SU-DHL-6 (cell line): ENCODE data around the gene EXD2.

Experiments used
- H2AFZ ChIP-seq: fragments of 200-600 bp; sonication (generic); 2 replicates; pipeline ENCODE4 v1.6.1; 2014; ENCODE audit warnings: low read depth, mild to moderate bottlenecking, moderate library complexity, mixed read lengths, antibody characterized with exemption, low read length; ENCODE audit not compliant: severe bottlenecking
- H3F3A ChIP-seq: fragments of 200-600 bp; shearing (Covaris generic); 2 replicates; pipeline ENCODE4 v1.6.0; 2016; ENCODE audit warnings: antibody characterized with exemption, mild to moderate bottlenecking; ENCODE audit not compliant: insufficient read depth
- H3K27ac ChIP-seq: fragments of 200-600 bp; sonication (generic); 2 replicates; pipeline ENCODE4 v1.5.1; 2016; ENCODE audit warnings: low read depth, mild to moderate bottlenecking, low read length, moderate library complexity, mixed read lengths
- H3K27me3 ChIP-seq: fragments of 200-600 bp; sonication (generic), shearing (Covaris generic); 2 replicates; pipeline ENCODE4 v1.6.0; 2014; ENCODE audit warnings: mild to moderate bottlenecking, low read length
- H3K36me3 ChIP-seq: fragments of 200-600 bp; sonication (generic); 2 replicates; pipeline ENCODE4 v1.6.1; 2014; ENCODE audit warnings: mild to moderate bottlenecking, low read length, mixed read lengths
- H3K4me2 ChIP-seq: fragments of 300-600, 200-600 bp; shearing (Covaris generic), sonication (generic); 2 replicates; pipeline ENCODE4 v1.6.0; 2014; ENCODE audit warnings: low read length, low read depth, mild to moderate bottlenecking; ENCODE audit not compliant: poor library complexity, severe bottlenecking
- H3K4me3 ChIP-seq: fragments of 200-600 bp; sonication (generic); 2 replicates; pipeline ENCODE4 v1.5.1; 2014; ENCODE audit warnings: antibody characterized with exemption, low read length, mild to moderate bottlenecking, mixed read lengths; ENCODE audit not compliant: insufficient read depth, poor library complexity, severe bottlenecking
- H3K79me2 ChIP-seq: fragments of 200-600 bp; sonication (generic); 2 replicates; pipeline ENCODE4 v1.6.1; 2014; ENCODE audit warnings: mild to moderate bottlenecking, low read length, moderate library complexity; ENCODE audit not compliant: insufficient read depth
- H3K9ac ChIP-seq: fragments of 200-600 bp; sonication (generic); 2 replicates; pipeline ENCODE4 v1.7.0; 2014; ENCODE audit warnings: mild to moderate bottlenecking, low read length
- H3K9me2 ChIP-seq: fragments of 200-600 bp; sonication (generic); replicated peaks from 2 replicates; pipeline ENCODE4 v1.6.1; 2014; ENCODE audit warnings: low read length; ENCODE audit not compliant: insufficient read depth
- H3K9me3 ChIP-seq: fragments of 200-600 bp; sonication (generic); 2 replicates; pipeline ENCODE4 v1.6.1; 2014; ENCODE audit warnings: low read length, mixed read lengths; ENCODE audit not compliant: insufficient read depth
- H4K20me1 ChIP-seq: fragments of 200-600 bp; sonication (generic); 2 replicates; pipeline ENCODE4 v1.6.1; 2014; ENCODE audit warnings: low read depth, mild to moderate bottlenecking, antibody characterized with exemption, low read length, moderate library complexity, mixed read lengths
- EZH2phosphoT487 ChIP-seq: fragments of 200-600 bp; sonication (generic), shearing (Covaris generic); conservative IDR thresholded peaks from 2 replicates; pipeline ENCODE4 v1.6.1; 2018; ENCODE audit warnings: mild to moderate bottlenecking, antibody characterized with exemption, low read length, moderate library complexity, mixed read lengths
- TF ChIP-seq, protein P1 (sequence below): fragments of 200-600 bp; sonication (generic); IDR thresholded peaks from one replicate; pipeline ENCODE4 v1.5.1; 2017; ENCODE audit warnings: antibody characterized with exemption, mild to moderate bottlenecking, low read length, moderate library complexity; ENCODE audit not compliant: insufficient read depth, poor library complexity, severe bottlenecking

Gene EXD2

DNA sequence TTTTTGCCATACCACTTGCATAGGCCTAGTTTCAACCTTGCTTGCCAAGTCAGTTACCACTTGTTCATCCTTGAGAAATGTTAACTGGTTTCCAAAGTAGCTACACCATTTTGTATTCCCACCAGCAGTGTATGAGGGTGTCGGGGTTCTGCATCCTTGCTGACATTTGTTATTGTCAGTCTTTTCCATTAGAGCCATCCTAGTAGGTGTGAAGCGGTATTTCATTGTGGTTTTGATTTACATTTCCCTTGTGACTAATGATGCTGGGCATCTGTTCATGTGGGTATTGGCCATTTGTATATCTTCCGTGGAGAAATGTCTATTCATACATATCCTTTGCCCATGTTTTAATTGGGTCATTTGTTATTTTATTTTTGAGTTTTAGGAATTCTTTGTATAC, 41.1 kb downstream of the EXD2 start:
- no peaks in the 10 kb centered on the region for H3K36me3 ChIP-seq
- no peak overlapping the region for H3K27ac ChIP-seq
- H4K20me1 ChIP-seq, result no peaks in the 10 kb centered on the region
- H3K9me2 ChIP-seq, result no peaks in the 10 kb centered on the region
- H3K27me3 ChIP-seq, result no peaks in the 10 kb centered on the region
- no peak overlapping the region for H3K4me3 ChIP-seq
- H3K79me2 ChIP-seq, result no peaks in the 10 kb centered on the region
- no peak overlapping the region for H3K9ac ChIP-seq
- H3K9me3 ChIP-seq, result no peaks in the 10 kb centered on the region
- H2AFZ ChIP-seq, result no peak overlapping the region
- H3F3A ChIP-seq, result no peaks in the 10 kb centered on the region
- no peak overlapping the region for H3K4me2 ChIP-seq
- TF ChIP-seq EZH2phosphoT487, result no peak
- TF ChIP-seq, protein P1, sequence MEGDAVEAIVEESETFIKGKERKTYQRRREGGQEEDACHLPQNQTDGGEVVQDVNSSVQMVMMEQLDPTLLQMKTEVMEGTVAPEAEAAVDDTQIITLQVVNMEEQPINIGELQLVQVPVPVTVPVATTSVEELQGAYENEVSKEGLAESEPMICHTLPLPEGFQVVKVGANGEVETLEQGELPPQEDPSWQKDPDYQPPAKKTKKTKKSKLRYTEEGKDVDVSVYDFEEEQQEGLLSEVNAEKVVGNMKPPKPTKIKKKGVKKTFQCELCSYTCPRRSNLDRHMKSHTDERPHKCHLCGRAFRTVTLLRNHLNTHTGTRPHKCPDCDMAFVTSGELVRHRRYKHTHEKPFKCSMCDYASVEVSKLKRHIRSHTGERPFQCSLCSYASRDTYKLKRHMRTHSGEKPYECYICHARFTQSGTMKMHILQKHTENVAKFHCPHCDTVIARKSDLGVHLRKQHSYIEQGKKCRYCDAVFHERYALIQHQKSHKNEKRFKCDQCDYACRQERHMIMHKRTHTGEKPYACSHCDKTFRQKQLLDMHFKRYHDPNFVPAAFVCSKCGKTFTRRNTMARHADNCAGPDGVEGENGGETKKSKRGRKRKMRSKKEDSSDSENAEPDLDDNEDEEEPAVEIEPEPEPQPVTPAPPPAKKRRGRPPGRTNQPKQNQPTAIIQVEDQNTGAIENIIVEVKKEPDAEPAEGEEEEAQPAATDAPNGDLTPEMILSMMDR, result no peak

DNA sequence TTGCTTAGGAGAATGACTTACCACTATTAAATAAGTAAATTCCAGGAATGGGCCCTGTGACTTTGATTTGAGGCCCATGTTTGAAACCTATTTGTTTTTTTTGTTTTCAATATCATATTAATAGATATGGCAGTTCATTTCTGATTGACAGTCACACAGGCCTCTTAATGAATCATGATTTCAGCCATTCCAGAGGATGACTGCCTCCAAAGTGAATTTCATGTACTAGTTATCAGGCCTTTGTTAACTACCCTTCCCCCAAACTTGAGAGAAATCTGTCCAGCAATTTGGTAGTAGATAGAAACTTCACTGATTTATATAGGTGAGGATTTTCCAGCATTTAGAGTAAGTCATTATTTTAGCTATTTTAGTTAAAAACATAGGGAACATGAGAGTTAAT, 42.8 kb downstream of the EXD2 start:
- Histone ChIP-seq H3F3A (no peaks in the 10 kb centered on the region), H3K4me2 (no peak overlapping the region), H3K79me2 (no peaks in the 10 kb centered on the region), H2AFZ (no peak overlapping the region), H3K27ac (no peak overlapping the region), H3K27me3 (no peaks in the 10 kb centered on the region), H4K20me1 (no peaks in the 10 kb centered on the region), H3K4me3 (no peak overlapping the region), H3K9me2 (no peaks in the 10 kb centered on the region), H3K9me3 (no peaks in the 10 kb centered on the region), H3K9ac (no peak overlapping the region), H3K36me3 (no peaks in the 10 kb centered on the region)
- no peak for TF ChIP-seq EZH2phosphoT487
- TF ChIP-seq, protein P1, result no peak

DNA sequence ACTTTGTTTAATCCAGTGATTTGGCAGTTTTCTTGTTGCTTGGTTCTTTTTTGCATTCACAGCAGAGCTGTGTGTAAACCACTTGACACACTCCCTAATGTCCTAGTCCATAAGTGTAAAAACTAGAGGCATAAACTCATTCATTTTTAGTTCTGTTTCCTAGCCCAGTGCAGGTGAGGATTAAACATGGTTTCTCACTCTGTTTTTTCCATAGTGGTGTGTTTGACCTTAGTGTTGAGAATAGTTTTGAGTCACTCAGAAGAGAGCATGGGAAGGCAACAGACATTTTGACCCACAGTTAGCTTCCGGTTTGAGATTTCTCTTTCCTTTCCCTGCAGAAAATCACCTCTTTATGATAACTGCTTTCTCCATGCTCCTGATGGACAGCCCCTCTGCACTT, 44.4 kb downstream of the EXD2 start:
- TF ChIP-seq, protein P1, result no peak
- TF ChIP-seq EZH2phosphoT487, result no peak
- no peaks in the 10 kb centered on the region for H3K27me3 ChIP-seq
- H3K9me2 ChIP-seq, result no peaks in the 10 kb centered on the region
- no peaks in the 10 kb centered on the region for H3K9me3 ChIP-seq
- no peaks in the 10 kb centered on the region for H3K36me3 ChIP-seq
- H3K27ac ChIP-seq, result no peak overlapping the region
- H3K79me2 ChIP-seq, result no peaks in the 10 kb centered on the region
- H3F3A ChIP-seq, result no peaks in the 10 kb centered on the region
- H2AFZ ChIP-seq, result no peak overlapping the region
- no peak overlapping the region for H3K9ac ChIP-seq
- H3K4me2 ChIP-seq, result no peak overlapping the region
- H4K20me1 ChIP-seq, result no peaks in the 10 kb centered on the region
- H3K4me3 ChIP-seq, result no peak overlapping the region
